Hematopoietic multipotent progenitor cell treated with erythropoietin and hydrocortisone succinate and interleukin-3 and kit ligand, for 15 days (in vitro differentiated cells): ENCODE data around the gene SLC22A17.
A peak's percentile ranks its signal among the peaks of the same experiment; 100 is the strongest.

Source experiments
- DNase-seq: peaks from one replicate; pipeline ENCODE4 v3.0.0-alpha.2; 2015; ENCODE audit warnings: low spot score

SLC22A17 gene

DNA sequence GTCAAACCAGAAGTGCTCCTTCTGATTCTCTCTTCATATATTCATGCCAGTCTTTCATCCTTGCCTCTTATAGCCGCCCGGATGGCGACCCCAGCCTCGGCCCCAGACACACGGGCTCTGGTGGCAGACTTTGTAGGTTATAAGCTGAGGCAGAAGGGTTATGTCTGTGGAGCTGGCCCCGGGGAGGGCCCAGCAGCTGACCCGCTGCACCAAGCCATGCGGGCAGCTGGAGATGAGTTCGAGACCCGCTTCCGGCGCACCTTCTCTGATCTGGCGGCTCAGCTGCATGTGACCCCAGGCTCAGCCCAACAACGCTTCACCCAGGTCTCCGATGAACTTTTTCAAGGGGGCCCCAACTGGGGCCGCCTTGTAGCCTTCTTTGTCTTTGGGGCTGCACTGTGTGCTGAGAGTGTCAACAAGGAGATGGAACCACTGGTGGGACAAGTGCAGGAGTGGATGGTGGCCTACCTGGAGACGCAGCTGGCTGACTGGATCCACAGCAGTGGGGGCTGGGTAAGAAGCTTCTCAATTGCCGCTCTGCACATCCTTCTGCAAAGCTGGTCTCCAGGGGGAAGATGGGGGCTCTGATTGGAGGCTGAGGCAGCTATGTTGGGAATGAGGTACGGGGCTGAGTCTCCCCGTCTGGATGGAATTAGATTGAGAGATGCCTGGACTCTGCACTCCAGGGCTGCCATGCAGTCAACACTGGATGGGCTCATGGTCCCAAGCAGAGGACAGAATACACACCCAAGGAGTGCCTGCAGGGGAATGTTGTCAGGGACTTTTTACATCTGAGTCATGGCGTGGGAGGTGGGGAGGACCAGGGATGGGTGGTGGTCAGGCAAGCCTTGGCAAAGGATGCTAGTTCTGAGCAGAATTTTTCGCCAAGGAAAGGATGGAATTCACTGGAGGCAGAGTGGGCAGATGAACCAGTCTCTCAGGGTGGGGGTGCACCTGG is 44.7 kb downstream of the SLC22A17 start:
- no peak for DNase-seq

- no peak for DNase-seq
These were observed 45.5 kb downstream of the SLC22A17 start for GRCh38 chr14:23307146-23307530.

- peak; percentile 74 for DNase-seq
These were observed 46.1 kb downstream of the SLC22A17 start, which contains the start of gene BCL2L2 for GRCh38 chr14:23306412-23307145. Gene BCL2L2, plus strand, starts transcription at chr14:23306833. Its CDS starts 935 bp downstream, at chr14:23307768.

GRCh38 chr14:23302290-23303225 is 50.1 kb downstream of the SLC22A17 start, which contains the start of gene PPP1R3E:
Gene PPP1R3E, minus strand, starts transcription at chr14:23302859. Its CDS starts 283 bp downstream, at chr14:23302576.
- DNase-seq: peak; percentile 73

- no peak for DNase-seq
These were observed 50.8 kb downstream of the SLC22A17 start for GRCh38 chr14:23301969-23302289.

GRCh38 chr14:23301288-23301968 is 51.3 kb downstream of the SLC22A17 start:
- DNase-seq: peak; percentile 96

DNA sequence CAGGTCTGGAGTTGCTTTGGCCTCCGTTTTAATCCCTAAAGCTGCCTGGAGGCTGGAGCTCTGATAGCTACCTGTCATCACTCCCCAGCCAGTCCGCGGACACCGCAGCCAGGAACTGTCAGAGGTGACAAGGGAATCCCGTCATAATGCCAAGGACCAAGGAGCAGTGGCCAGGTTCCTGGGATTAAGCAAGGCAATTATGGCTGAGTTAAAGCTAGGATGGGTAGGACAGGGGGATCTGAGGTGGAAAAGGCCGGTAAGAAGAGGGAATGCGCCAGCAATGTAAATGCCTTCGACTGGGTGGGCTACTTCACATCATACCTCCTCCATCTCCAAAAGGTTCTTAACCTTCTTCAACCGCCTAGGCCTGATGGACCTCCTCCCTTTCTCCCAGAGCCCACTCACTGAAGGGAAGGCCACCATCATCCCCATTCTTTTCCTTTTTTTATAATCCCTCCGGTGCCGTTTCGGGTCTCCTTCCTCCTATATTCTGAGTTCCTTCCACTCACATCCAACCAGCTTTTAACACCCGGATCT is 51.9 kb downstream of the SLC22A17 start:
- DNase-seq: peak; percentile 36

- no peak for DNase-seq
These were observed 52.6 kb downstream of the SLC22A17 start for GRCh38 chr14:23299986-23300686.

DNA sequence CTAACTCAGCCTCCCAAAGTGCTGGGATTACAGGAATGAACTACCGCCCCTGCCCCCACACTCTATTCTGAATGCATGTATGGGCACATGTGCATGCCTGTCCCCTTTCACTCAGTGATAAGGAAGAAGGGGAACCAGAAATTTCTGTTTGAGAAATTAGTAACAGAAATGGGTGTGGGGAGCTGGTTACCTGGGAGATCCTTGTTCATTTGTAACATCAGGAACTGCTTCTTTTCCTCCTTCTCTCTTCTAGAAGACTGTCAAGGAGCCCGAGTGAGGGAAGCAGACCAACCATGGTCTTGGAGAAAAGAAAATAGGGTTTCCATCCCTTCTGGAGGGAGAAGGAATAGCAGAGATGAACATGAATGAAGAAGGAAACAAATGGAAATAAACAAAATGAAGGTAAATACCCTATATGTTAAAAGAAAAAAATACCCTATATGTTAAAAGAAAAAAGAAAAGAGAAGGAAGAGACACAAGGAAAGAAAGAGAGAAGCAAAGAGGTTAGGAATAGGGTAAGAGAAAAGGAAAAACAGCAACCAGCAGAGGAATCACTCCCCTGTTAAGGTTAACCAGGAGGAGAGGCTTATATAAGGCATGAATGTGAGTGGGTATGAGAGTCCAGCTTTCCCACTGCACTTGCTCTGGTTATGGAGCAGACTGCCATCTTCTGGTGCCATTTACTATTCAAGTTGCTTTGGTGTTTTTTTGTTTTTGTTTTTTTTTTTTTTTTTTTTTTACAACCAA is 53.3 kb downstream of the SLC22A17 start:
- peak; percentile 60 for DNase-seq

GRCh38 chr14:23297611-23298277 is 54.9 kb downstream of the SLC22A17 start:
- DNase-seq: peak; percentile 15

DNA sequence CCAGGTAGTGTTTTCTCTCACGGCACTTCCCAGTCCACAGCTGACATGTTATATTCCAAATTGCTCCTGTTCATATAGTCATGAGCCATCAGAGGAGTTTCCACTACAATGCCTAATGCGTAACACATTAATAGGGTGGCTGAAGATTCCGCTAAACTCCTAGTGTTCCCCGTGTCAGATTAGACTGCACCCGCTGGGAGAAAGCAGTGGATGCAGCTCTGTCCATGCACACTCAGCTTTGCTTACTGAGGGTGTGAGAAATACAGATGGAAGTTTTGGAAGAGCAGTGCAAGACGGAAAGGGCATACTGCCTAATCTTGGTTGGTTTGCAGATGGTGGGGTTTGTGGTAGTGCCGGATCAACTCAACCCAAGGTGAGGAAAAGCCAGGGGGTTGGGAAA is 55.6 kb downstream of the SLC22A17 start:
- no peak for DNase-seq
